ENCODE results near the gene HIF1AN.

Gene HIF1AN

DNA sequence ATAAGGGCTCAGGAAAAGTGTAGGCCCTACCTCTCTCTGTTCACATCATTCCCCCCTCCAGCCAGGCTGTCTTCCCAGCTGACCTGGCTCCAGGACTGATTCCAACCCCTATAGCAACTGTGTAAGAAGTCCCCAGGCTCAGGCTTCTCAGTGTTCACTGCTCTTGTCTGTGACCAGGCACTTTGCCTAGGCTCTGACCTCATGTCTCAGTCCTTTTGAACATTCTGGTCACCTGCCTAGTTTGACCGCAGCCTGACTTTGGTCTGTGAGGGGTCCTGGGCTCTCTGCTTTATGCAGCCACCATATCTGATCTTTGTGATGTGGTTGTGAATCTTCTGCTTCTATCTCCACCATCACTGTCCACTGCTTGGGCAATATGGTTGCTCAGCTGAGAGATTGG, 24.5 kb downstream of the HIF1AN start:
- TF ChIP-seq, protein P1, sequence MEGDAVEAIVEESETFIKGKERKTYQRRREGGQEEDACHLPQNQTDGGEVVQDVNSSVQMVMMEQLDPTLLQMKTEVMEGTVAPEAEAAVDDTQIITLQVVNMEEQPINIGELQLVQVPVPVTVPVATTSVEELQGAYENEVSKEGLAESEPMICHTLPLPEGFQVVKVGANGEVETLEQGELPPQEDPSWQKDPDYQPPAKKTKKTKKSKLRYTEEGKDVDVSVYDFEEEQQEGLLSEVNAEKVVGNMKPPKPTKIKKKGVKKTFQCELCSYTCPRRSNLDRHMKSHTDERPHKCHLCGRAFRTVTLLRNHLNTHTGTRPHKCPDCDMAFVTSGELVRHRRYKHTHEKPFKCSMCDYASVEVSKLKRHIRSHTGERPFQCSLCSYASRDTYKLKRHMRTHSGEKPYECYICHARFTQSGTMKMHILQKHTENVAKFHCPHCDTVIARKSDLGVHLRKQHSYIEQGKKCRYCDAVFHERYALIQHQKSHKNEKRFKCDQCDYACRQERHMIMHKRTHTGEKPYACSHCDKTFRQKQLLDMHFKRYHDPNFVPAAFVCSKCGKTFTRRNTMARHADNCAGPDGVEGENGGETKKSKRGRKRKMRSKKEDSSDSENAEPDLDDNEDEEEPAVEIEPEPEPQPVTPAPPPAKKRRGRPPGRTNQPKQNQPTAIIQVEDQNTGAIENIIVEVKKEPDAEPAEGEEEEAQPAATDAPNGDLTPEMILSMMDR (IDR thresholded peaks at IDR 0.05; ENCODE audit: low read depth, low read length, missing control alignments): no peak
- in situ Hi-C loops (cut with HindIII; ENCODE audit: low sequenced_read_pairs): no loop called here
- DNase-seq (ENCODE audit: low read depth): no peak
- no peak overlapping the region for H3K4me3 ChIP-seq (ENCODE audit: low read depth, low read length)

DNA sequence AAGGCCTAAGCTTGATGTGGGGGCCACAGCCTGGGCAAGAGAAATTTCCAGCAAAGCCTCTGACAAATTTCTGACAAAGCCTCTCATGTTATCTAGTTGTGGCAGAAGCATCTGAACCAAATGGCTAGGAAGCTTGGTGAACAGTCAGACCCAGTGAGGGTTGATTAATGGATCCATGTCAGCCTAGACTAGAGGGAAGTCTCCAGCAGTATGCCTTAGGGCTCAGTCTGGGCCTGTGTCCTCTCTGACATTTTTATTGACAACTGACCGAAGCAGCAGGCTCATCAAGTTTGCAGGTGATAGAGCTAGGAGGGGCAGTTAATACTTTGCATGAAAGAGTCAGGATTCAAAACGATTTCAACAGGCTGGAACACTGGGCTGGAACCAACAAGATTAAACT, 25.3 kb downstream of the HIF1AN start:
- DNase-seq (ENCODE audit: low read depth): no peak
- no peak overlapping the region for H3K4me3 ChIP-seq (ENCODE audit: low read depth, low read length)
- TF ChIP-seq, protein P1 (IDR thresholded peaks at IDR 0.05; ENCODE audit: low read depth, low read length, missing control alignments): no peak
- in situ Hi-C loops (cut with HindIII; ENCODE audit: low sequenced_read_pairs): no loop called here

DNA sequence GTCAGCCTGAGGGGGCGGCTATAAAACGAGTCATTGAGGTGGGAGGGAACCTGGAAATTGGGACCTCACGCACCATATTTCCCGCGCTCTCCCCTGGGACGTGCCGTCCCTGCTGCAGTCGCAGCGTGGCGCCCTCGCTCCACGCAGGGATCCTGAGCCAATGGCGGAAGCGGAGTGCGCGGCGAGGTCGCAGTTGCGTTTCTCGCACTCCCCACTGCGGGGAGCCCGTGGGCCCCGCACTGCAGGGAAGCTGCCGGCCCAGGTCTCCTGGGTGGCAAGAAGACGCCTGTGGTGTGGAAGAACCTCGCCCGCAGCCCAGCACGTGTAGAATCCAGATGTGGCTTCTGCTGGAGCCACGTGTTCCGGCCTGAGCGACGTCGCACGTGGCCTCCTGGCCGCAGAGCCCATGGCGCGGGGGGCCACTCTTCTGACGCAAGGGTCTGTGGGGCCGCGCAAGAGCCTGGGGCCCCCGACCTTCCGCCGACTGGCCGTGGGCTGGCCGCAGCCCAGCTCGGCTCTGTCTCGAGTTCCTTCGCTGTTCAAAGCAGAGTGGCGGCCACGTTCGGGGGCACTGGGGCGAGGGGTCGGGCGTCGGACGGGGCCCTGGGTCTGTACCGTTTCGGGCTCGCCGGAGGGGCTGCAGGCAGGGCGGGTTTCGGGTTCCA, 26.4 kb downstream of the HIF1AN start:
- H3K4me3 ChIP-seq (ENCODE audit: low read depth, low read length): no peak overlapping the region
- TF ChIP-seq, protein P1 (IDR thresholded peaks at IDR 0.05; ENCODE audit: low read depth, low read length, missing control alignments): peak; percentile 68
- DNase-seq (ENCODE audit: low read depth): no peak
- in situ Hi-C loops (cut with HindIII; ENCODE audit: low sequenced_read_pairs): no loop called here

DNA sequence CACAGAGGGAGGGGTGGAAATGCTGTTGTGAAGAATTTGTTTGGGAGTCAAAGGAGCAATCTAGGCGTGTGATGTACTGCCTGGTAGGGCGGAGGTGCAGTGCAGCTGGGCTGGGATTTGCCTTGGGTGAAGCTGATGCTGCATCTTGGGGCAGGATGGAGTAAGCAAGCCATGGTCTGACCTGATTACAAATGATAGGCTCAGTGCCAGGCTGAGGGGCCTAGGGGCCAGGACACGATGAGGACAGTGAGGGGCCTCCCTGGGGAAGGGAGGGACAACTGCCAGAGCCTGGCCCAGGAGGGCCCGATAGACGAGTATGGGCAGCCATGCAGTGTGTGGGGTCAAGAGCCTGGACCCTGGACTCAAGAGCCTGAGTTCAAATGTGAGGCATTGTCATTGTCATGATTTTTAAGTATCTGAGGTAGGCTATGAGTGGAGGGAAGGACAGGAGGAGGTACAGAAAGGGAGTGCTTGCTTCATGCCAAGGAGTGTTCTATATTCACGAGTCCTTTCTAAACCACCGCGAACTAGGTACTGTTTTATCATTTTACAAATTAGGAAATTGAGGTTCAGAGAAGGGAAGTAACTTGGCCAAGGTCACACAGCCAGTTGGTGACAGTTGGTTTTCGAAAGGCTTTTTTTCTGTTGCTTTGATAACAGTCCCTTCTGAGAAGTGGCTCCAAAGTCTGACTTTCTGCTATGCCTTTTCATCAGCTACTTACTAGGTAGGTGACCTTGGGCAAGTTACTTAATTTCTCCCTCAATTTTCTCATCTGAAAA, 29.7 kb downstream of the HIF1AN start:
- no peak overlapping the region for H3K4me3 ChIP-seq (ENCODE audit: low read depth, low read length)
- in situ Hi-C loops (cut with HindIII; ENCODE audit: low sequenced_read_pairs): no loop called here
- DNase-seq (ENCODE audit: low read depth): no peak
- TF ChIP-seq, protein P1 (IDR thresholded peaks at IDR 0.05; ENCODE audit: low read depth, low read length, missing control alignments): no peak

DNA sequence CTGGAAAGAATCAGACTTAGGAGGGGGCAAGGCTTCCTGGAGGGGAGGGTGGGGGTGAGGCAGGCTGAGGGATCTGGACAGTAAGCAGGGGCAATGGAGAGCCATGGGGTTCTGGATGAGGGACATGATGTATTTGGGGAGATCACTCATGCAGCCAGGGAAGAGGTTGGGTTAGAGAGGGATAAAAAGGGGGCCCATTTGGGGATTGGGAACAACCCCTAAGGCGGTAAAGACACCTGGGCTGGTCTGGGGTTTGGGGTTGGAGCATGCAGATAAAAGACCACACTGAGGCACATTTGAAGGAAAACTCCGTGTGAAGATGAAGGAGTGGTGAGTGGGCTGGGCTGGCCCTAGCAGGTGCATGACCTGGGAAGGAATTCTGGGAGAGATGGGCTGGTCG, 30.8 kb downstream of the HIF1AN start:
- in situ Hi-C loops (cut with HindIII; ENCODE audit: low sequenced_read_pairs): no loop called here
- DNase-seq (ENCODE audit: low read depth): no peak
- TF ChIP-seq, protein P1 (IDR thresholded peaks at IDR 0.05; ENCODE audit: low read depth, low read length, missing control alignments): no peak
- no peak overlapping the region for H3K4me3 ChIP-seq (ENCODE audit: low read depth, low read length)

DNA sequence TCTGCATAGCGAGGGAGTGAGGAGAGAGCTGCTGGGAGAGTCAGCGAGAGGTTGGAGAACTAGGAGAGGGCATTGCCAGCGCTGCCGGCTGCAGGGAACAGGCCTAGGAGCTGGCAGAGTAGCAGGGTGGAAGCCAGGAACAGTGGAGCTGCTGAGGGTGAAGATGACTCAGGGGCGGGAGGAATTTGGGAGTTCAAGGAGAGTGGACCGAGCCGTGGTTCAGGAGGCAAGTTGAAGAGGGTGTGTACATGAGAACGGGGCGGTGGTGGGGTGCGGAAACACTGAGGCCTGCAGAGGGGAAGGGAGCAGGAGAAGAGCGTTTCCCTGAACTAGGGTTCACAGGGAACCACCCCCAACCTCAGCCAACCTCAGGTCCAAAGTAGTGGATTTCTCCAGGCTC, 31.5 kb downstream of the HIF1AN start:
- DNase-seq (ENCODE audit: low read depth): no peak

More for the DNA sequence above, 31.5 kb downstream of the HIF1AN start:
- TF ChIP-seq, protein P1 (IDR thresholded peaks at IDR 0.05; ENCODE audit: low read depth, low read length, missing control alignments): no peak
- H3K4me3 ChIP-seq (ENCODE audit: low read depth, low read length): no peak overlapping the region
- in situ Hi-C loops (cut with HindIII; ENCODE audit: low sequenced_read_pairs): no loop called here
